Hepatocyte (in vitro differentiated cells): Measurements from ENCODE around the gene CNBD2. TPM values are rescaled to one million over a fixed set of nuclear protein-coding genes. Genes with fewer than 3 reads are reported as not detected.

Experiments
- DNase-seq: peaks from one replicate; pipeline ENCODE4 v3.0.0-alpha.2; 2016; ENCODE audit warnings: low spot score
- H2AFZ ChIP-seq: fragments of 200-600 bp; sonication (generic); 2 replicates; pipeline ENCODE4 v1.6.0; 2016; ENCODE audit warnings: antibody characterized with exemption, mild to moderate bottlenecking
- H3K27ac ChIP-seq: fragments of 200-600 bp; sonication (generic); 2 replicates; pipeline ENCODE4 v1.5.1; 2016; ENCODE audit warnings: mild to moderate bottlenecking
- H3K27me3 ChIP-seq: fragments of 200-600 bp; sonication (generic); 2 replicates; pipeline ENCODE4 v1.6.1; 2016
- H3K36me3 ChIP-seq: fragments of 200-600 bp; sonication (generic); replicated peaks from 2 replicates; pipeline ENCODE4 v1.5.1; 2016; ENCODE audit warnings: low read depth; ENCODE audit not compliant: insufficient read depth
- H3K4me1 ChIP-seq: fragments of 200-600 bp; sonication (generic); 2 replicates; pipeline ENCODE4 v1.5.1; 2016; ENCODE audit warnings: mild to moderate bottlenecking, moderate library complexity; ENCODE audit not compliant: insufficient read depth
- H3K4me2 ChIP-seq: fragments of 200-600 bp; sonication (generic); 2 replicates; pipeline ENCODE4 v1.6.0; 2016
- H3K4me3 ChIP-seq: fragments of 200-600 bp; sonication (generic); 2 replicates; pipeline ENCODE4 v1.5.1; 2016; ENCODE audit warnings: mild to moderate bottlenecking
- H3K79me2 ChIP-seq: fragments of 200-600 bp; sonication (generic); 2 replicates; pipeline ENCODE4 v1.6.0; 2017; ENCODE audit warnings: mild to moderate bottlenecking
- H3K9me2 ChIP-seq: fragments of 200-600 bp; sonication (generic); replicated peaks from 2 replicates; pipeline ENCODE4 v1.6.0; 2017; ENCODE audit warnings: mild to moderate bottlenecking; ENCODE audit not compliant: insufficient read depth
- H3K9me3 ChIP-seq: fragments of 200-600 bp; sonication (generic); 2 replicates; pipeline ENCODE4 v1.5.1; 2016; ENCODE audit warnings: low read depth, mild to moderate bottlenecking
- H4K20me1 ChIP-seq: fragments of 200-600 bp; sonication (generic); 2 replicates; pipeline ENCODE4 v1.6.0; 2016; ENCODE audit warnings: mild to moderate bottlenecking; ENCODE audit not compliant: insufficient read depth, poor library complexity, severe bottlenecking
- EZH2 ChIP-seq: fragments of 200-600 bp; sonication (generic); IDR thresholded peaks from 2 replicates; pipeline ENCODE4 v1.6.1; 2016; ENCODE audit warnings: antibody characterized with exemption, mild to moderate bottlenecking, borderline replicate concordance
- EZH2phosphoT487 ChIP-seq: fragments of 200-600 bp; sonication (generic); IDR thresholded peaks from one replicate; pipeline ENCODE4 v1.6.1; 2018; ENCODE audit warnings: antibody characterized with exemption, mild to moderate bottlenecking, low read depth, moderate library complexity; ENCODE audit not compliant: unreplicated experiment, severe bottlenecking
- WGBS: methylation state at CpG from one replicate; pipeline ENCODE4 v1.1.6; 2016; ENCODE audit warnings: low lambda C conversion rate; ENCODE audit errors: missing lambda C conversion rate; 5-methylcytosine and 5-hydroxymethylcytosine counted together
- polyA plus RNA-seq: library from polyadenylated mRNA; unstranded; fragments of >200 nt; fragmentation: Nextera tagmentation; extraction: Ambion mirVana; gene quantifications from 2 replicates; pipeline ENCODE4 v1.2.1, GENCODE V29; 2016
- total RNA-seq: library from RNA; depleted of rRNA; stranded (reverse); fragments of >200 nt; gene quantifications from 2 replicates; pipeline ENCODE4 v1.2.3, GENCODE V29; 2014
- TF ChIP-seq, protein P1 (sequence below): fragments of 200-600 bp; sonication (generic); IDR thresholded peaks from 2 replicates; pipeline ENCODE4 v1.5.1; 2016; ENCODE audit warnings: antibody characterized with exemption, mild to moderate bottlenecking; ENCODE audit not compliant: poor library complexity

CNBD2 gene
- total and polyA plus RNA-seq, 2 experiments from 2014 or later = 4.7 TPM; not detected in 1

DNA sequence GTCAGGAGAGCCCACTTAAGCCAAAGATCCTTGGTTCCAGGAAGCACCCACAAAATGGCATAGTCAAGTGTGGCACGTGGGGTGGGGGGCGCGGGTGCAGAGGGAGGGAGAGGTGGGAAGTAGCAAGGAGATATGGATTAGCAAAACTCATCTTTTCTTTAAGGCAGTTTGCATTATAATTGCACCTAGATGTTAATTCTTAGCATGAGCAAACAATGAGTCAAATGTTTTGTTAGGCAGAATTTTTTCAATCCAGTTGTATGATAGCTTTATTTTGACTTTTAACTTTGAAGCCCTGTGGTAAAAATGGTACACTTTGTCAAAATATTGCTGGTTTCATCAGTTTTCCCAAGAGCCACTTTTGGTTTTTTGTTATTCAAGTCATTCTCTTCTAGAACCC lies 29.1 kb upstream of the CNBD2 start:
- Histone ChIP-seq H3K4me3 (no peak overlapping the region), H3K9me3 (no peaks in the 10 kb centered on the region), H3K4me2 (no peak overlapping the region), H3K36me3 (no peaks in the 10 kb centered on the region), H3K9me2 (no peaks in the 10 kb centered on the region), H3K79me2 (no peaks in the 10 kb centered on the region), H3K27ac (no peak overlapping the region), H2AFZ (no peak overlapping the region), H3K4me1 (no peaks in the 10 kb centered on the region), H4K20me1 (no peaks in the 10 kb centered on the region), H3K27me3 (no peaks in the 10 kb centered on the region)
- WGBS = 89% methylated on average over 3 of the region's 3 CpGs
- DNase-seq = no peak
- TF ChIP-seq, protein P1, sequence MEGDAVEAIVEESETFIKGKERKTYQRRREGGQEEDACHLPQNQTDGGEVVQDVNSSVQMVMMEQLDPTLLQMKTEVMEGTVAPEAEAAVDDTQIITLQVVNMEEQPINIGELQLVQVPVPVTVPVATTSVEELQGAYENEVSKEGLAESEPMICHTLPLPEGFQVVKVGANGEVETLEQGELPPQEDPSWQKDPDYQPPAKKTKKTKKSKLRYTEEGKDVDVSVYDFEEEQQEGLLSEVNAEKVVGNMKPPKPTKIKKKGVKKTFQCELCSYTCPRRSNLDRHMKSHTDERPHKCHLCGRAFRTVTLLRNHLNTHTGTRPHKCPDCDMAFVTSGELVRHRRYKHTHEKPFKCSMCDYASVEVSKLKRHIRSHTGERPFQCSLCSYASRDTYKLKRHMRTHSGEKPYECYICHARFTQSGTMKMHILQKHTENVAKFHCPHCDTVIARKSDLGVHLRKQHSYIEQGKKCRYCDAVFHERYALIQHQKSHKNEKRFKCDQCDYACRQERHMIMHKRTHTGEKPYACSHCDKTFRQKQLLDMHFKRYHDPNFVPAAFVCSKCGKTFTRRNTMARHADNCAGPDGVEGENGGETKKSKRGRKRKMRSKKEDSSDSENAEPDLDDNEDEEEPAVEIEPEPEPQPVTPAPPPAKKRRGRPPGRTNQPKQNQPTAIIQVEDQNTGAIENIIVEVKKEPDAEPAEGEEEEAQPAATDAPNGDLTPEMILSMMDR = no peak

DNA sequence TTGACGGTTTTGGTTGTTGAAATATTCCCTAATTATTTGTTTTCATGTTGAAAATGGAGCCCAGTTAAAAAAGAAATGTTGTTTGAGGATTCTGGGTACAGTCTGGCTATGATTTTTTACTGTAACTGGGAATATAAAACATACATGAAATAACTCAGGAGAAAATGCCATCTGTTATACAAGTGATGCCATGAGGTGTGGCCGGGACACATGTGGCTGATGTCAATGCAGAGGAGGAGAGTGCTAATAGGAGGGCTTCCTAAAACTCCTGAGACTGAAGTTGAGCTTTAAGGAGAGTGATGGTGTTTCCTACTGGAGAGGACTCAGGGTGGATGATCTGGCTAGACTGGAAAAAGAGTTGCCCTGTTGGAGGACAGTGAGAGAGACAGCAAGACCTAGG lies 26.8 kb upstream of the CNBD2 start:
- TF ChIP-seq EZH2phosphoT487 = no peak
- TF ChIP-seq, protein P1 = no peak
- no peak for TF ChIP-seq EZH2
- Histone ChIP-seq H3K9me3 (no peaks in the 10 kb centered on the region), H4K20me1 (no peaks in the 10 kb centered on the region)

DNA sequence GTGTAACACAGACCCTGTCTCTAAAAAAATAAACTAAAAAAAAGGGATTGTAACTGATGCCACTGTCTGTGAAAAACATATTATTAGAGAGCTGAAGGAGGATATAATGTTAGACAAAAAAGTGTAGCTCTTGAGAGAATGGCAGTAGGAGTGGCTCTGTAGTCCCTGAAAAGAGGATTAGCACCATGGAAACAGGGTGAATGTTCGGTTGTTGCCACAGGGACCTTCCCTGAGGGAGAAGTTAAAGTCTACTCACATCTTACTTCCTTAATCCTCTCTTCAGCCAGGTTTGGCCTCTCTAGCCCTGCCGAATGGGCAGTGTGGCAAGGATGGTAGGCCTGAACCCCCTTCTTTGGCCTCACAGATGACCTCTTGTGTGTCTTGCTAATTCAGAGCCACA lies 26.1 kb upstream of the CNBD2 start:
- WGBS = 90% methylated on average over 2 of the region's 2 CpGs
- no peak for TF ChIP-seq EZH2phosphoT487
- no peak for TF ChIP-seq EZH2
- TF ChIP-seq, protein P1 = no peak
- no peaks in the 10 kb centered on the region for H3K36me3 ChIP-seq

More for the DNA sequence above, 26.8 kb upstream of the CNBD2 start:
- Histone ChIP-seq H3K4me3 (no peak overlapping the region), H3K27me3 (no peaks in the 10 kb centered on the region), H3K4me1 (no peaks in the 10 kb centered on the region), H3K27ac (no peak overlapping the region), H3K79me2 (no peaks in the 10 kb centered on the region), H2AFZ (no peak overlapping the region), H3K4me2 (no peak overlapping the region), H3K9me2 (no peaks in the 10 kb centered on the region), H3K36me3 (no peaks in the 10 kb centered on the region)
- WGBS = 100% methylated on average over 2 of the region's 2 CpGs
- DNase-seq = no peak

DNA sequence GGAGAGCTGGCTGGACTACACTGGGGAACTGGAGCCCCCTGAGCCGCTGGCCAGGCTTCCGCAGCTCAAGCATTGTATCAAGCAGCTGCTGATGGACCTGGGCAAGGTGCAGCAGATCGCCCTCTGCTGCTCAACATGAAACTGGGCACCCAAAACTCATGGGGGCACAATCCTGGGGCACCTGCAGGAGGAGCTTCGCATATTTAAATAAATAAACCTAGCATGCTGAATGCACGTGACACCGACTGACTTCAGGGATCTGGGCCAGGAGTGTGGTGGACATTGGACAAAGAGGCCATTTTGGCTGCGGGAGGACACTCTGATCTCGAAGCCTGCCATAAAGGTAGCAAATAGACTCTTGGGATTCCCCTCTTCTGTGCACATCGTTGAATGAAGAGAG lies 20.9 kb upstream of the CNBD2 start:
- Histone ChIP-seq H3K4me1 (peaks cover 6% of the 10 kb centered on the region), H3K9me2 (no peaks in the 10 kb centered on the region), H2AFZ (no peak overlapping the region), H3K27me3 (no peaks in the 10 kb centered on the region), H3K9me3 (no peaks in the 10 kb centered on the region), H3K4me3 (no peak overlapping the region), H3K4me2 (no peak overlapping the region), H3K79me2 (peaks cover 27% of the 10 kb centered on the region), H3K36me3 (no peaks in the 10 kb centered on the region), H3K27ac (no peak overlapping the region), H4K20me1 (no peaks in the 10 kb centered on the region)
- 84% methylated on average over 9 of the region's 9 CpGs for WGBS
- TF ChIP-seq, protein P1 = peak; percentile 25
- TF ChIP-seq EZH2phosphoT487 = no peak
- DNase-seq = peak; percentile 13

More for the DNA sequence above, 26.1 kb upstream of the CNBD2 start:
- Histone ChIP-seq H3K27me3 (no peaks in the 10 kb centered on the region), H3K9me3 (no peaks in the 10 kb centered on the region), H3K27ac (no peak overlapping the region), H3K79me2 (no peaks in the 10 kb centered on the region), H3K4me2 (no peak overlapping the region), H3K9me2 (no peaks in the 10 kb centered on the region), H2AFZ (no peak overlapping the region), H4K20me1 (no peaks in the 10 kb centered on the region), H3K4me1 (no peaks in the 10 kb centered on the region), H3K4me3 (no peak overlapping the region)
- no peak for DNase-seq
